NCI-H524 (cell line): ENCODE data around the gene SLC39A11.
"Not testable (repeated sequence)": the region's sequence is repeated elsewhere in the genome, so short reads cannot be mapped to it uniquely, and the experiment has no call there.

Experiments used
- DNase-seq, 2 experiments: peaks; one replicate each; lab custom pipeline; 2025; lab: John Stamatoyannopoulos, UW

Gene SLC39A11

DNA sequence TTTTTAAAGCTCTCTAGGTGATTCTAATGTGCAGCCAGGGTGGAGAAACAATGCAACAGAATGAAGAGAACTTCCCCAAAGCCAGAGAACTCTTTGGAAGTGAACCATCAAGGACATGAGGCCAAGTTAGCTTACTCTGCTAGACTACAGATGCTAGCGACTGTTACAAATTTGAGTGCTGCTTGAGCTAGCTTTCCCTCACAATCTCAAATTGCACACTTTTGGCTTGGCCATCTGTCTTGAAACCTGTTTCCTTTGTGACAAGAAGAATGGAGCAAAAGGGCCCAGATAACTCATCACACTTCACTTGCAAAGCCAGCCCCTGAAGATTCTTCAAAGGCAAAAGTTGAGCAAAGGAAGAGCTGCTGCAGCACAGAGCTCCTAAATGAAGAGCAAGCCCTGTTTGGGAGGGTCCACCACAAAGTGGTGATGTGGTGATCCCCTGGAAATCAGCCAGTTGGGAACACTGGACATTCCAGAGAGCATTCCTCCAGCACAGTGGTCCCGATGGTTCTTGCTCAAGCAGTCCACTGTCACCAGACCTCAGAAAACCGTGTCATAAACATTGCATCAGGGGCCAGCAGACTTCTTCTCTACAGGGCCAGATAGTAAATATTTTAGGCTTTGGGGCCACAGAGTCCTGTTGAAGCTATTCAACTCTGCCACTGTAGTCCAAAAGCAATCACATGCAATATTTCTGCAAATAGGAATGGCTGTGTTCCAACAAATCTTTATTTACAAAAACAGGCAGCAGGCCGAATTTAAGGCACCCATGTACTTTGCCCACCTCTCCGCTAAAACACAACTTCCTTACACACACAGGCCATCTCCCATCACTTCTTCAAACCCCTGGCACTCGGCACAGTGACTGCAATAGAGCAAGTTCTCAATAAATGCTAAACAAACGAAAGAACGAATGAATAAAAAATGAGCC lies 21.2 kb downstream of the SLC39A11 start:
- peak; percentile 99 to 100 for DNase-seq

DNA sequence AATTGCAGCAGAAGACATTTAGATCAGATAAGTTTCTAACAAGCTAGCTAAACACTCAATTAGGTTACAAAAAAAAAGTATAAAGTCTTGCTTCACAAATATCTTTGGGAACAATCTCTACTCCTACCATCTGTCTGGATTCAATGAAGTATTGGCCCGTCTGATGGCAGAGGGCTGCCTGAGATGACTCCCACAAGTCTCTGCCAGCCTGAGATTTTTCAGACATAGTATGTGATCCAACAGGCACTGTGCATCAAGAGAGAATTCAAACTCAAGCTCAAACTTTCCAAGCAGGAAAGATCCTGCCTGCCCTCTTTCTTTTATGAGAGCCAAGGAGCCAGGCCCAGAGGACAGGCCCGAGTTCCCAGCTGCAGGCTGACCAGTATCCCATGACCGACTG lies 22.6 kb downstream of the SLC39A11 start:
- DNase-seq = peak in 1 of 2 experiments; percentile 59

DNA sequence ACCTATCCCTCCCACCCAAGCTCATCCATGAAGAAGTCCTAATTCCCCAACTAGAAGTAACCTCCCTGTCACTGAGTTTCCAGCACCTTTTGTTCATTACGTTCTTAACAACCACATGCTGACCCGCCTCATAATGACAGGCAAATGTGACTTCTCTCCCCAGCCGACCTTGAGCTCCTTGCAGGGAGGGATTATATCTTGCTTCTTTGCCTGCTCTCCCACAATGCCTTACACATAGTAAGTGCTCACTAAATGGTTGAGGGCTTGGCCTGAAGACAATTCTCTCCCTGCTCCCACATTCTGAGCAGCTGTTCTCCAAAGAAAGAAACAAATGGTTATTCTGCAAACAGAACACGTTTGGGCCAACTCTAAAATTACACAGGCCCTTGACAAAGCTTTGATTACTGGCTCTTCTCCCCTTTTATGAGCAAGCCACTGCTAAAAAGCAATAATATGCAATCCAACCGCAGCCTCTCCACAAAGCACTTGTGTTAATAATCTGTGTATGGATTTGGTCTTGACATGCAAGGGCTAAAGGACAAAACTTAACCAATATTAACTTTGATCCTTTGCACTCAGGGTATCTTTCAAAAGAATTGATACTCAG lies 23.2 kb downstream of the SLC39A11 start:
- DNase-seq = peak; percentile 82 to 94

DNA sequence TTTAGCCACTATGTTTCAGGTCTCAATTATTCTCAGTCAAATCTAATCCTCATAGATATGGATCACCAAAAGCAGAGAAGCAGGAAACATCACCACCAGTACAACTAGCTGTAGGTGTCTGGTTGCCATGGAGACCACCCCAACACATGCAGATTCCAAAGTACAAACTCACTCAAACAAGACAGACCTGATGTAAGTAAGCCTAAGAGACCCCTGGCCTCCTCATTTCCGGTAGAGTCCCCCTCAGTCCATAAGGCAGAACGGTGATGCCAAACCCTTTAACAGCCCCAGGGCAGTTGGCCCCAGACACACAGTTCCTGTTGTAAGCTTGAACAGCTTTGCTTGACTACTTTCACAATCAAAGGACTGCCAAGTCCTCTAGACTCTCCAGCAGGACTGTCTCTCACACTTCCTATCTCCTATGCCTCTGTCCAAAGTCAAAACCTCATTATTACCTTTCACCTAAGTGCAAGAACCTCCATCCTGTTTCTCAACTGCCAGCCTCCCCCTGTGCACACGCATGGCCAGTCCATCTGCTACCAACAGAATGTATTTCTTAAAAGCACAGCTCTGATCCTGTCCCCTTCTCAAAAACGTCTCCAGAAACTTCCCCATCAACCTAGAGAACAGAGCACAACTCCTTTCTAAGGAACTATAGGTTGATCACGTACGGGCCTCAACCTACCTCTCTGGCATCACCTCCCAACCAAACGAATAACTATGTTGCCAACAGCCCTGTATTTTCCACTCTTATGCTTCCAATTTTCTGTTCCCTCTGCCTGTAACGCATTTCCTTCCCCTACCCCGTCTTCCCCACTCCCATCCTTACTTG lies 23.9 kb downstream of the SLC39A11 start:
- peak in 1 of 2 experiments; percentile 54 for DNase-seq

DNA sequence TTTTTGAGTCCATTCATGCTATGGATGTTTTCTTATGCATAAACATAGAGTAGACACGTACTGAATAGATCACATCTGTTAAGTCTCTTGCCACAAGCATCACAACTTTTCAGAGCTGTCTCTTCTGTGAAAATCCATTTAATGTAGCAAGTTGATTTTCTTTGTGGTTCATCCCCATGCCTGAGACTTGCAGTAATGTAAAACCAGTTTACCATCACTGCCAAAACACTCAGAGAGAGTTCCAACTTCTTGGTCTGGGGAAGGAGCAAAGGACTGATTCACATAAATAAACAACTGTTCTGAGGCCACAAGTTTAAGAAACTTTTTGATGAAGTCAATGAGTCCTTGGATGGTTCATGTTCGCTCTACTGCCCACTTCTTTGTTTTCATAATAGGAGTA lies 24.8 kb downstream of the SLC39A11 start:
- DNase-seq = not testable (repeated sequence)

DNA sequence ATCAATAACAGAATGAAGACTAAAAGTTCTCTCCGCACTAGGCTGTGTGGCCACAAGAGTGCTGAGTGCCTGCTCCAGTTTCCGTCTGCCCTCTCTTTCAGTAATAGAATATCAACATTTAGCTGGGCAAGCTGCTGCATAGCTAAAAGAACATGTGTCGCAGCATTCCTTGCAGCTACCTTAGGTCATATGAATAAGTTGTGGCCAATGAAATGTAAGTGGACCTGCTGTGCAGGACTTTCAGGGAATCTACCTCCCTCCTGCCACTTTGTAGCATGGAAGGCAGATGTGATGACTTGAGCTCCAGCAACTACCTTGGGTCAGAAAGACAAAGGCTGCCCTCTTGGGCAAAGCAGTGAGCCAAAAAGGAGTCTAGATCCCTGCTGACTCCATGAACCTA lies 25.4 kb downstream of the SLC39A11 start:
- no peak for DNase-seq

DNA sequence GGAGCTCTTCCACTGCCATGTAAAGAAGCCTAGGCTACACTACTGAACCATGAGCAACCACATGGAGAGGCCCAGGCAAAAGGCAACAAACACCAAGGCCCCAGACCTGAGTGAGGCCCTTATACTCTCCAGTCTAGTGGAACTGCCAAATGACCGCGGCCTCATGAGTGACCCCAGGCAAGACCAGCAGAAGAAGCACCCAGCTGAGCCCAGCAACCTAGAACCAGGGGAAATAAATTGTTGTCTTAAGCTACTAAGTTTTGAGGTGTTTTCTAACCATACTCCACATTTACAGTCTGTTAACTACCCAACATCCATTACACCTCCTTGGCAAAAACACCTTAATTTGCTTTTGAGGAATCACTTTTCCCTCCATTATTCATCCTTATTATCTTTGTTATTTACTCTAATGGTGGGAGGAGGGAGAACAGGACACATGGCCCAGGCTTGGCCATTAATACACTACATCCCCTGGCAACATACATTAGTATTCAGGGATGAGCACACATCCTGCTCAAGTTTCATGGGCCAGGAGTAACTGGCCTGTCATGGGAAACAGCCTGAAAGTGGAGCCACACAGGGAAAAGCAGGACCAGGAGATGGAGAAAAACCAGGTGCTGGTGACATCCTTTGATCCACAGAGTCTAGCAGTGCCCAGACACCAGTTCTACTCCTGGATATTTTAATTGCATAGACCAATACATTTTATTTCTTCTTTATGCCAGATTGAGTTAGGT lies 26.2 kb downstream of the SLC39A11 start:
- DNase-seq = peak in 1 of 2 experiments; percentile 46

DNA sequence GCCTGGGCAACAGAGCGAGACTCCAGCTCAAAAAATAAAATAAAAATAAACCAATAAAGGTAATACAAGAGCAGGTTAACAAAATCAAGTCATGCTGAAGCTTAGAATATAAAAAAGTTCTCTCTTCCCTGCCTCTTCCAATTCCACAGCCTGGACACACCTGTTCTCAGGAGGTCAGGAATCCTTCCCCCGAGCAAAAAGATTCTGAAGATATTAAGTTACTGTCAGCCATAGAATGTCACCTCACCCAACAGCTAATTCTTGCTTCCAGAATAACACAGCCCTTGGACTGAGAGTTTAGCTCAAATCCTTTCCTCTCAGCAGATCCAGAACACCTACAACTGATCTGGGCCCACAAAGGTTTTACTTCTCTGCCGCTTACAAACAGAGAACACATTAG lies 27.1 kb downstream of the SLC39A11 start:
- no peak for DNase-seq

DNA sequence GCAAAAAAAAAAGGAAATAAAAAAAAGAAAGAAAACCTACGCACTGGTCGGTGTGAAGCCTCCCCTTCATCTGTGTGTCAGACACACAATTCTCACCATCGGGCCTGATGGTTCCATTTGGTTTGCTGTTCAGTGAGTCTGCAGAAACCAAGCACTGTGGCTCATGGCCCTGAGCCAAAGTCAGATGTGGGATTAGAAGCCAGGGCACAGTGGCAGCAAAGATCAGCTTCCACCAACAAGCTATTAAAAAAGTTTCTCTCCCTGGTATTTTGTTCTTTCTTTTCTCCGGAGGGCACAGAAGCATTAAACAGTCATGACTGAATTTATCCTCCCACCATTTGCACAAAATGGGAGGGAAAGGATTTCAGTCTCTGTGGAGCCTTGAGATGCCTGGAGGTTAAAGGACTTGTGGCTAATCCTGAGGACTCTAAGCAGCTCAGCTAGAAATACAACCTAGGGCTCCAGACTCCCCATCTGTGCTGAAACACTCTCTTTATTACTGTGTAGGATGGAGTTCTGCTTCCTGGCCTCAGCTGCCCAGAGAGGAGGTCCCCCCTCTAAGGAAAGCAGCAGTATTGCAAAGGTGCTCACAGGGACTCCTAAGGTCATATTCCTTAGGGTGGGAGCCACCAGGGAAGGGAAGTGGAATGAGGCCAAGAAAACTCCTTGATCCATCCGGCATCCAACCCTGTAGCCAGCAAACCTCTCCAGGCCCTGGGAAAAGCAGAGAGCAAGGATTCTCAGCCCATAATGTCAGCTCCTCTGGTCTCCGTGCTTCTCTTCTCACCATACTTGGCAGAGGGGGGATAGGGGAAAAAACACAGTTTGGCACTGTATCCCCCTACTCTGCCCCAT lies 28.2 kb downstream of the SLC39A11 start:
- DNase-seq = peak; percentile 98 to 99

DNA sequence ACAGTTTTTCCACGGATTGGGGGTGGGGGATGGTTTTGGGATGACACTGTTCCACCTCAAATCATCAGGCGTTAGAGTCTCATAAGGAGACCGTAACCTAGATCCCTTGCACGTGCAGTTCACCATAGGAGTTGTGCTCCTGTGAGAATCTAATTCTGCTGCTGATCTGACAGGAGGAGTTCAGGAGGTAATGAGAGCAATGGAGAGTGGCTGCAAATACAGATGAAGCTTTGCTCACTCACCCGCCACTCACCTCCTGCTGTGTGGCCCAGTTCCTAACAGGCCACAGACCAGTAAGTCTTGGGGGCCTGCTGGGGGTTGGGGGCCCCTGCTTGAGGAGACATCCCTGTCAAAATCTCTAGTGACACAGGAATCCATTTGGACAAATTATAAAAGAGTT lies 29.8 kb downstream of the SLC39A11 start:
- no peak for DNase-seq

DNA sequence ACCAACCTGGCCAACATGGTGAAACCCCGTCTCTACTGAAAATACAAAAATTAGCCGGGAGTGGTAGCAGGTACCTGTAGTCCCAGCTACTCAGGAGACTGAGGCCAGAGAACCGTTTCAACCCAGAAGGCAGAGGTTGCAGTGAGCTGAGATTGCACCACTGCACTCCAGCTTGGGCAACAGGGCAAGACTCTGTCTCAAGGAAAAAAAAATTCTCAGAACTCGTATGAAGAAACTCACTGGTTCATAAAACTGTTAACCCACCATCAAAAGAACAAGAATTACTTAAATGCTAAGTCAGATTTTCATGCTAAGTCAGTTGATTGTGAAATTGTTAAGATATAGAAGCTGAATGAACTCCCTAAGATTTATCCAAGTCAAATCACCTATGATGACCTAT lies 31.3 kb downstream of the SLC39A11 start:
- DNase-seq = no peak

DNA sequence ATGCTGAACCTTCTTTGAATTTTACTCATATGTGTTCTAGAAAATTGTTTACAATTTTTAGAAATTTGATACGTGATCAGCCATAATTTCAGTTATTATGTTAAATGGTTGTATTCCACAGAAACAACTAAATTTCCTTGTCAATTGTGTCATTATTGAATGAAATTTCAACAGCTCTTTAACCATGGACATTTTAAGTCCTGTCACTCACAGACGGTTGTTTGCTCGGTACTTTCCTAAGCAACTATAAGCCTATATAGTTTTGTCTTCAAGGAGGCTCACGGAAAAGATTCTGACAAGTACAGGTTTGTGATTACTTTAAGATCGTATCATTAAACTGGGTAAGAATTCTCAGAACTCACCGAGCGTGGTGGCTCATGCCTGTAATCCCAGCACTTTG lies 31.8 kb downstream of the SLC39A11 start:
- no peak for DNase-seq

DNA sequence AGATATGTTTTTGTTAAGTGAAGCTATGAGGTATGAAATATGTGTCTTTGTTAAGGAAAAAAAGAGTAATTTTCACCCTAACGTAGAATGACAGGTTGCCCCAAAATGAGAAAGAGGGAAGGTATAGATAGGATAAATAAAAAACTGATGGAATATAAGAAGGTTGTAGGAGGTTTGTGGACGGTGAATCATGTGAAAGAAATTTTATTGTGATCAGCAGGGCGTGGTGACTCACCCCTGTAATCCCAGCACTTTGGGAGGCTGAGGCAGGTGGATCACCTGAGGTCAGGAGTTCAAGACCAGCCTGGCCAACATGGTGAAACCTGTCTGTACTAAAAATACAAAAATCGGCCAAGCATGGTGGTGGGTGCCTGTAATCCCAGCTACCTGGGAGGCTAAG lies 32.8 kb downstream of the SLC39A11 start:
- not testable (repeated sequence) for DNase-seq

DNA sequence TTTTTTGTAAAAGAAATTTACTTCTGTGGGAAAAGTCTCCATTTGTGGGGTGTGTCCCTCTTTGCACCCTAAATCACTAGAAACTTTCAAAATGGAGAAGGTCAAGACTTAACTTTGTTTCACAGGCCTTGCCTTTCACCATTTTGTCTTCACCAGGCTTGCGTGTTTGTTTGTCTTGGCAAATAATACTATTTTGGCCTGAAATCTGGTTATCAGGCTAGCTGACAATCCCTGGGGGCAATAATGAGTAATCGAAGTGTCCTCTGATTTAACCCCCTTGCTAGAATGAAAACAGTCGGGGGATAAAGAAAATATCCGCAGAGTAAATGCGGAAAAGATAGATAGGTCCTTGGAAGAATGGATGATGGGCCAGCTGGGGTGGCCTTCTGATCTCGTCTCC lies 34.5 kb downstream of the SLC39A11 start:
- DNase-seq = no peak

DNA sequence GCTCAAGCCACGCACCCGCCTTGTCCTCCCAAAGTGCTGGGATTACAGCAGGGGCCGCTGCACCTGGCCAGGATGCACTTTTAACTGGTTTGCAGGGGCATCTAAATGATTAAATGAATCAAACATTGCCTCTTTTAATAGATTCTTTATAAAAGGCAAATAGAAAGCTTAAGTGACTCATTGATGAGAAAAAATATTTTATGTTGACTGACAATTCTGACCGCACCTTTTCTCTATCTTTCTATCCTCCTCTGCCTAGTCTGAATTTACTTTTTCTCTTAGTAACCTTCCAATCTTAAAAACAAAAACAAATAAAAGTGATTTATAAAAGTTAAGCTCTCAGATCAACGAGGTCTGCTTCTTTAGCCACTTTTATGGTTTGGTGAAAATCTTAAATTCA lies 35.3 kb downstream of the SLC39A11 start:
- no peak for DNase-seq

DNA sequence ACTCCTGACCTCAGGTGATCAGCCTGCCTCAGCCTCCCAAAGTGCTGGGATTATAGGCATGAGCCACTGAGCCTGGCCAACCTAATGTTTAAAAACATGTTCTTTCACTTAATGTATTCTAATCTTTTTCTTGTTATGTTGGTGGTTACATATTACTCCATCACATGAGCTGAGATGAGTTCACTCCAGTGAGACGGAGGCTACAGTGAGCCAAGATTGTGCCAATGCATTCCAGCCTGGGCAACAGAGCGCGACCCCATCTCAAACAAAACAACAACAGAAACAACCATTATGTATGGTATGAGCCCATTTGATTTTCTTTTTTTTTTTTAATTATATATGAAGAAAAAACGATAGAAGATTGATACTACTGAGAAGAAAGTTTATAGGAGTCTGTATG lies 39.6 kb downstream of the SLC39A11 start:
- no peak for DNase-seq

DNA sequence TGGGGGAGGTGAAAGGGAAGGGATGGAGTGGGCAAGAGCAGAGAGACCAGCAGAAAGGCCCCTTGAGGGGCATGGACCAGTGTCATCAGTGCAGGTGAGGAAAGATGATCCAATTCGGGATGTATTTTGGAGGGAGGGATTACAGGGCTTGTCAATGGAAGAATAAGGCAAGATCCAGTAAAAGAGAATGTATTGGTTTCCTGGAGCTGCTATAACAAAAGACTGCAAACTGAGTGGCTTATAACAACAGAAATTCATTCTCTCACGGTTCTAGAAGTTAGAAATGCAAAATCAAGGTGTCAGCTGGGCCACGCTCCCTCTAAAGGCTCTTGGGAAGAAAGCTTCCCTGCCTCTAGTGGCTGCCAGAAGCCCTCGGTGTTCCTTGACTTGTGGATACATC lies 41.7 kb downstream of the SLC39A11 start:
- no peak for DNase-seq

DNA sequence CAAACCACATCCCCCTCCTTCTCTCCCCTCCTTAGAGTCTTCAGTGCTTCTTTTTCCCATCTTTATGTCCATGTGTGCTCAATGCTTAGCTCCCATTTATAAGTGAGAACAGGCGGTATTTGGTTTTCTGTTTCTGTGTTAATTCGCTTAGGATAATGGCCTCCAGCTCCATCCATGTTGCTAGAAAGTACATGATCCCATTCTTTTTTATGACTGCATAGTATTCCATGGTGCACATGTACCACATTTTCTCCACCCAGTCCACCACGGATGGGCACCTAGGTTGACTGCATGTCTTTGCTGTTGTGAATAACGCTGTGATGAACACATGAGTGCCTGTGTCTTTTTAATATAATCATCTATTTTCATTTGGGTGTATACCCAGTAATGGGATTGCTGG lies 44.3 kb downstream of the SLC39A11 start:
- no peak for DNase-seq

DNA sequence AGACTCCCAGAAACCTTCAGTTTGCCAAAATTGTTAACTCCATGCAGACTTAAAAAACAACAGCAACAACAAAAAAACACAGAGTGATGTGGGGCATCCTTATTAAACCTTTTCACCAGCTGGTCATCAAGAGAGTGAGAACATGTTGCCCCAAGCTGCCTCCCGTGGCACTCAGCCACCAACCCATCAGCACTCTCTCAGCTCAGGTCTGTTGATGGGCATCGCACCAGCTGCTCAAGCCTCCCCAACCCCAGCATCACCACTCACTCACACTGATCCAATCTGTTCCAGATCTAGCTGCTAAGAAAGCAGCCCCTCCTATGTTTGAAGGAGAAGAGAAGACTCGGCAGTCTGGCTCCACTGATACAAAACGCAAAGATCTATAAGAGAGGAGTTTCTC lies 46.8 kb downstream of the SLC39A11 start:
- peak; percentile 99 to 100 for DNase-seq

DNA sequence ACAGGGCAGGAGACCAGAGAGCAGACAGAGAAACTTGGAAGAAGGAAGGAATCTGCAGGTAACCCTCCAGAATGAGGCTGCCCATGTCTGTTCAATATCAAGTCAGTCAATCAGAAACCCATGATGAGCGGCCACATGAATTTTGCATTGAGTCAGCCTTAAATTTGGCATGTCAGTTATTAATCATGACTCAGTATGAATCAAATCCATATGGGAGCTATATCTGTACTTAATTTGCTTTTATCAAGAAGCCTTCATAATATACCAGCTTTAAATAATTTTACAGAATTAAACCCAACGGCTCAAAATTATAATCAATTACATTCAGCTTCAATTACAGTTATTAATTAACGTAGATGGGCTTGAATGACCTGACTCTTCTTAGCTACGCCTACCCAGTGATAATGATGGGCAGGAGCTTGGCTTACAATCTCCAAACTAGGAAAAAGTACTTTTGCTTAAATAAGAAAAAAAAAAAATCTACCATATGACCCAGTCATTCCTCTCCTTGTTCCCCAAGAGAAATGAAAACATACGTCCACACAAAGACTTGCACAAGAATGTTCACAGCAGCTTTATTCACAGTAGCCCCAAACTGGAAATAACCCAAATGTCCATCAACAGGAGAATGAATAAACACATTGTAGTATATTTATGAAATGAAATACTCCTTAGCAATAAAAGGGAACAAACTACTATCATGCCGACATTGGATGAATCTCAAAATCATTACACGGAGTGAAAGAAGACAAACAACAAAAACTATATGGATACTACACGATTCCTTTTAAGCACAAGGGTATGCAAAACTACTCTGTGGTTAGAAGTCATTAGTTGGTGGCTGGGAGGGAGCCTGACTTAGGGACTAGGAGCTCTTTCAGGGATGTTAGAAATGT lies 48.6 kb downstream of the SLC39A11 start:
- DNase-seq = no peak
